ENCODE results near the gene DNM3.

GRCh38 chr1:172308577-172308976 is 467.3 kb downstream of the DNM3 start:
- TF ChIP-seq, protein P1, sequence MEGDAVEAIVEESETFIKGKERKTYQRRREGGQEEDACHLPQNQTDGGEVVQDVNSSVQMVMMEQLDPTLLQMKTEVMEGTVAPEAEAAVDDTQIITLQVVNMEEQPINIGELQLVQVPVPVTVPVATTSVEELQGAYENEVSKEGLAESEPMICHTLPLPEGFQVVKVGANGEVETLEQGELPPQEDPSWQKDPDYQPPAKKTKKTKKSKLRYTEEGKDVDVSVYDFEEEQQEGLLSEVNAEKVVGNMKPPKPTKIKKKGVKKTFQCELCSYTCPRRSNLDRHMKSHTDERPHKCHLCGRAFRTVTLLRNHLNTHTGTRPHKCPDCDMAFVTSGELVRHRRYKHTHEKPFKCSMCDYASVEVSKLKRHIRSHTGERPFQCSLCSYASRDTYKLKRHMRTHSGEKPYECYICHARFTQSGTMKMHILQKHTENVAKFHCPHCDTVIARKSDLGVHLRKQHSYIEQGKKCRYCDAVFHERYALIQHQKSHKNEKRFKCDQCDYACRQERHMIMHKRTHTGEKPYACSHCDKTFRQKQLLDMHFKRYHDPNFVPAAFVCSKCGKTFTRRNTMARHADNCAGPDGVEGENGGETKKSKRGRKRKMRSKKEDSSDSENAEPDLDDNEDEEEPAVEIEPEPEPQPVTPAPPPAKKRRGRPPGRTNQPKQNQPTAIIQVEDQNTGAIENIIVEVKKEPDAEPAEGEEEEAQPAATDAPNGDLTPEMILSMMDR (IDR thresholded peaks at IDR 0.05) = no peak
- TF ChIP-seq EZH2phosphoT487 (IDR thresholded peaks at IDR 0.05) = no peak

All from neural progenitor cell (in vitro differentiated cells).